ENCODE measurements around the gene MED12L.

DNA sequence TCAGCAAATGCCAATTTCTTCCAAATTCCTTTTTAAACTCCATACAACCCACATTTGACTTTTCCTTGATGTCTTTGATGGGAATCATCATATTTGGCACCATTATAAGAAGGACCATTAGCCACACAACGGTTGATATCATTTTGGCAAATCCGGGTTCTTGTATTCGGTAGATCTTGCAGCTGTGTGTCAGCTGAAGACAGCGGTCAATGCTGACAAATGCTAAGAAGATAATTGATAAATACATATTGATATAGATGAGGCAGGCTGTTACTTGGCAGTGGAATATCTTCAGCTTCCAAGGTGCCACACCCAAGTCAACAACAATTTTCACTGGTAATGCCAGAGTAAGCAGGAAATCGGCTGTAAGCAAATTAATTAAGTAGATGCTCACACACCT lies 113.4 kb downstream of the MED12L start:
- TF ChIP-seq, protein P1, sequence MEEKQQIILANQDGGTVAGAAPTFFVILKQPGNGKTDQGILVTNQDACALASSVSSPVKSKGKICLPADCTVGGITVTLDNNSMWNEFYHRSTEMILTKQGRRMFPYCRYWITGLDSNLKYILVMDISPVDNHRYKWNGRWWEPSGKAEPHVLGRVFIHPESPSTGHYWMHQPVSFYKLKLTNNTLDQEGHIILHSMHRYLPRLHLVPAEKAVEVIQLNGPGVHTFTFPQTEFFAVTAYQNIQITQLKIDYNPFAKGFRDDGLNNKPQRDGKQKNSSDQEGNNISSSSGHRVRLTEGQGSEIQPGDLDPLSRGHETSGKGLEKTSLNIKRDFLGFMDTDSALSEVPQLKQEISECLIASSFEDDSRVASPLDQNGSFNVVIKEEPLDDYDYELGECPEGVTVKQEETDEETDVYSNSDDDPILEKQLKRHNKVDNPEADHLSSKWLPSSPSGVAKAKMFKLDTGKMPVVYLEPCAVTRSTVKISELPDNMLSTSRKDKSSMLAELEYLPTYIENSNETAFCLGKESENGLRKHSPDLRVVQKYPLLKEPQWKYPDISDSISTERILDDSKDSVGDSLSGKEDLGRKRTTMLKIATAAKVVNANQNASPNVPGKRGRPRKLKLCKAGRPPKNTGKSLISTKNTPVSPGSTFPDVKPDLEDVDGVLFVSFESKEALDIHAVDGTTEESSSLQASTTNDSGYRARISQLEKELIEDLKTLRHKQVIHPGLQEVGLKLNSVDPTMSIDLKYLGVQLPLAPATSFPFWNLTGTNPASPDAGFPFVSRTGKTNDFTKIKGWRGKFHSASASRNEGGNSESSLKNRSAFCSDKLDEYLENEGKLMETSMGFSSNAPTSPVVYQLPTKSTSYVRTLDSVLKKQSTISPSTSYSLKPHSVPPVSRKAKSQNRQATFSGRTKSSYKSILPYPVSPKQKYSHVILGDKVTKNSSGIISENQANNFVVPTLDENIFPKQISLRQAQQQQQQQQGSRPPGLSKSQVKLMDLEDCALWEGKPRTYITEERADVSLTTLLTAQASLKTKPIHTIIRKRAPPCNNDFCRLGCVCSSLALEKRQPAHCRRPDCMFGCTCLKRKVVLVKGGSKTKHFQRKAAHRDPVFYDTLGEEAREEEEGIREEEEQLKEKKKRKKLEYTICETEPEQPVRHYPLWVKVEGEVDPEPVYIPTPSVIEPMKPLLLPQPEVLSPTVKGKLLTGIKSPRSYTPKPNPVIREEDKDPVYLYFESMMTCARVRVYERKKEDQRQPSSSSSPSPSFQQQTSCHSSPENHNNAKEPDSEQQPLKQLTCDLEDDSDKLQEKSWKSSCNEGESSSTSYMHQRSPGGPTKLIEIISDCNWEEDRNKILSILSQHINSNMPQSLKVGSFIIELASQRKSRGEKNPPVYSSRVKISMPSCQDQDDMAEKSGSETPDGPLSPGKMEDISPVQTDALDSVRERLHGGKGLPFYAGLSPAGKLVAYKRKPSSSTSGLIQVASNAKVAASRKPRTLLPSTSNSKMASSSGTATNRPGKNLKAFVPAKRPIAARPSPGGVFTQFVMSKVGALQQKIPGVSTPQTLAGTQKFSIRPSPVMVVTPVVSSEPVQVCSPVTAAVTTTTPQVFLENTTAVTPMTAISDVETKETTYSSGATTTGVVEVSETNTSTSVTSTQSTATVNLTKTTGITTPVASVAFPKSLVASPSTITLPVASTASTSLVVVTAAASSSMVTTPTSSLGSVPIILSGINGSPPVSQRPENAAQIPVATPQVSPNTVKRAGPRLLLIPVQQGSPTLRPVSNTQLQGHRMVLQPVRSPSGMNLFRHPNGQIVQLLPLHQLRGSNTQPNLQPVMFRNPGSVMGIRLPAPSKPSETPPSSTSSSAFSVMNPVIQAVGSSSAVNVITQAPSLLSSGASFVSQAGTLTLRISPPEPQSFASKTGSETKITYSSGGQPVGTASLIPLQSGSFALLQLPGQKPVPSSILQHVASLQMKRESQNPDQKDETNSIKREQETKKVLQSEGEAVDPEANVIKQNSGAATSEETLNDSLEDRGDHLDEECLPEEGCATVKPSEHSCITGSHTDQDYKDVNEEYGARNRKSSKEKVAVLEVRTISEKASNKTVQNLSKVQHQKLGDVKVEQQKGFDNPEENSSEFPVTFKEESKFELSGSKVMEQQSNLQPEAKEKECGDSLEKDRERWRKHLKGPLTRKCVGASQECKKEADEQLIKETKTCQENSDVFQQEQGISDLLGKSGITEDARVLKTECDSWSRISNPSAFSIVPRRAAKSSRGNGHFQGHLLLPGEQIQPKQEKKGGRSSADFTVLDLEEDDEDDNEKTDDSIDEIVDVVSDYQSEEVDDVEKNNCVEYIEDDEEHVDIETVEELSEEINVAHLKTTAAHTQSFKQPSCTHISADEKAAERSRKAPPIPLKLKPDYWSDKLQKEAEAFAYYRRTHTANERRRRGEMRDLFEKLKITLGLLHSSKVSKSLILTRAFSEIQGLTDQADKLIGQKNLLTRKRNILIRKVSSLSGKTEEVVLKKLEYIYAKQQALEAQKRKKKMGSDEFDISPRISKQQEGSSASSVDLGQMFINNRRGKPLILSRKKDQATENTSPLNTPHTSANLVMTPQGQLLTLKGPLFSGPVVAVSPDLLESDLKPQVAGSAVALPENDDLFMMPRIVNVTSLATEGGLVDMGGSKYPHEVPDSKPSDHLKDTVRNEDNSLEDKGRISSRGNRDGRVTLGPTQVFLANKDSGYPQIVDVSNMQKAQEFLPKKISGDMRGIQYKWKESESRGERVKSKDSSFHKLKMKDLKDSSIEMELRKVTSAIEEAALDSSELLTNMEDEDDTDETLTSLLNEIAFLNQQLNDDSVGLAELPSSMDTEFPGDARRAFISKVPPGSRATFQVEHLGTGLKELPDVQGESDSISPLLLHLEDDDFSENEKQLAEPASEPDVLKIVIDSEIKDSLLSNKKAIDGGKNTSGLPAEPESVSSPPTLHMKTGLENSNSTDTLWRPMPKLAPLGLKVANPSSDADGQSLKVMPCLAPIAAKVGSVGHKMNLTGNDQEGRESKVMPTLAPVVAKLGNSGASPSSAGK (IDR thresholded peaks at IDR 0.05): no peak
- TF ChIP-seq ZNF586 (CRISPR knock-in tag; conservative IDR thresholded peaks at IDR 0.05) (no peak), GATA2 (CRISPR knock-in tag; IDR thresholded peaks at IDR 0.05) (no peak), KLF6 (CRISPR knock-in tag; IDR thresholded peaks at IDR 0.05; ENCODE audit: borderline replicate concordance) (no peak)
- TF ChIP-seq, protein P2, sequence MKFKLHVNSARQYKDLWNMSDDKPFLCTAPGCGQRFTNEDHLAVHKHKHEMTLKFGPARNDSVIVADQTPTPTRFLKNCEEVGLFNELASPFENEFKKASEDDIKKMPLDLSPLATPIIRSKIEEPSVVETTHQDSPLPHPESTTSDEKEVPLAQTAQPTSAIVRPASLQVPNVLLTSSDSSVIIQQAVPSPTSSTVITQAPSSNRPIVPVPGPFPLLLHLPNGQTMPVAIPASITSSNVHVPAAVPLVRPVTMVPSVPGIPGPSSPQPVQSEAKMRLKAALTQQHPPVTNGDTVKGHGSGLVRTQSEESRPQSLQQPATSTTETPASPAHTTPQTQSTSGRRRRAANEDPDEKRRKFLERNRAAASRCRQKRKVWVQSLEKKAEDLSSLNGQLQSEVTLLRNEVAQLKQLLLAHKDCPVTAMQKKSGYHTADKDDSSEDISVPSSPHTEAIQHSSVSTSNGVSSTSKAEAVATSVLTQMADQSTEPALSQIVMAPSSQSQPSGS (CRISPR knock-in tag; IDR thresholded peaks at IDR 0.05): no peak
- TF ChIP-seq, protein P3, sequence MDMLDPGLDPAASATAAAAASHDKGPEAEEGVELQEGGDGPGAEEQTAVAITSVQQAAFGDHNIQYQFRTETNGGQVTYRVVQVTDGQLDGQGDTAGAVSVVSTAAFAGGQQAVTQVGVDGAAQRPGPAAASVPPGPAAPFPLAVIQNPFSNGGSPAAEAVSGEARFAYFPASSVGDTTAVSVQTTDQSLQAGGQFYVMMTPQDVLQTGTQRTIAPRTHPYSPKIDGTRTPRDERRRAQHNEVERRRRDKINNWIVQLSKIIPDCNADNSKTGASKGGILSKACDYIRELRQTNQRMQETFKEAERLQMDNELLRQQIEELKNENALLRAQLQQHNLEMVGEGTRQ (CRISPR knock-in tag; IDR thresholded peaks at IDR 0.05): no peak
- TF ChIP-seq, protein P4, sequence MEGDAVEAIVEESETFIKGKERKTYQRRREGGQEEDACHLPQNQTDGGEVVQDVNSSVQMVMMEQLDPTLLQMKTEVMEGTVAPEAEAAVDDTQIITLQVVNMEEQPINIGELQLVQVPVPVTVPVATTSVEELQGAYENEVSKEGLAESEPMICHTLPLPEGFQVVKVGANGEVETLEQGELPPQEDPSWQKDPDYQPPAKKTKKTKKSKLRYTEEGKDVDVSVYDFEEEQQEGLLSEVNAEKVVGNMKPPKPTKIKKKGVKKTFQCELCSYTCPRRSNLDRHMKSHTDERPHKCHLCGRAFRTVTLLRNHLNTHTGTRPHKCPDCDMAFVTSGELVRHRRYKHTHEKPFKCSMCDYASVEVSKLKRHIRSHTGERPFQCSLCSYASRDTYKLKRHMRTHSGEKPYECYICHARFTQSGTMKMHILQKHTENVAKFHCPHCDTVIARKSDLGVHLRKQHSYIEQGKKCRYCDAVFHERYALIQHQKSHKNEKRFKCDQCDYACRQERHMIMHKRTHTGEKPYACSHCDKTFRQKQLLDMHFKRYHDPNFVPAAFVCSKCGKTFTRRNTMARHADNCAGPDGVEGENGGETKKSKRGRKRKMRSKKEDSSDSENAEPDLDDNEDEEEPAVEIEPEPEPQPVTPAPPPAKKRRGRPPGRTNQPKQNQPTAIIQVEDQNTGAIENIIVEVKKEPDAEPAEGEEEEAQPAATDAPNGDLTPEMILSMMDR (IDR thresholded peaks at IDR 0.05 in 2 of 3, conservative IDR thresholded peaks at IDR 0.05 in 1 of 3; ENCODE audit: insufficient read depth in 2 of 3, low read depth in 1 of 3, low read length in 3 of 3): no peak

Data from K562 (cell line).